WERI-Rb-1 (cell line): ENCODE data around the gene NDUFB11.
"Not testable (repeated sequence)": the region's sequence is repeated elsewhere in the genome, so short reads cannot be mapped to it uniquely, and the experiment has no call there.

Experiments used
- DNase-seq: peaks from one replicate; pipeline ENCODE4 v3.0.0-alpha.2; 2020
- H3K27ac ChIP-seq: fragments of 250-450 bp; sonication (Bioruptor Pico); 2 replicates; pipeline ENCODE4 v1.5.1; 2020; ENCODE audit warnings: mild to moderate bottlenecking, moderate library complexity
- H3K27me3 ChIP-seq: fragments of 250-450 bp; sonication (Bioruptor Pico); 2 replicates; pipeline ENCODE4 v1.5.1; 2021; ENCODE audit warnings: mild to moderate bottlenecking, low read depth, moderate library complexity; ENCODE audit not compliant: insufficient read depth, severe bottlenecking
- H3K36me3 ChIP-seq: fragments of 250-450 bp; sonication (Bioruptor Pico); 2 replicates; pipeline ENCODE4 v1.5.1; 2020; ENCODE audit warnings: mild to moderate bottlenecking, moderate library complexity
- H3K4me3 ChIP-seq: 2 replicates; pipeline ENCODE4 v1.5.1; 2011; ENCODE audit warnings: low read depth, mild to moderate bottlenecking, control low read depth, low read length
- H3K9me3 ChIP-seq: fragments of 250-450 bp; sonication (Bioruptor Pico); 2 replicates; pipeline ENCODE4 v1.5.1; 2021; ENCODE audit warnings: mild to moderate bottlenecking, moderate library complexity; ENCODE audit not compliant: severe bottlenecking
- CTCF ChIP-seq: IDR thresholded peaks from 2 replicates; pipeline ENCODE4 v1.5.1; 2011; ENCODE audit warnings: low read depth, mild to moderate bottlenecking, control low read depth, inconsistent platforms, low read length

Gene NDUFB11

GRCh38 chrX:47143894-47144625 is 442 bp downstream of the NDUFB11 start:
- H3K9me3 ChIP-seq: no peaks in the 10 kb centered on the region
- peaks cover 20% of the 10 kb centered on the region for H3K36me3 ChIP-seq
- peak overlapping the region; percentile 55 for H3K4me3 ChIP-seq
- DNase-seq: peak; percentile 51
- peak overlapping the region; percentile 98 for H3K27ac ChIP-seq
- H3K27me3 ChIP-seq: peaks cover 11% of the 10 kb centered on the region
- no peak for TF ChIP-seq CTCF

- no peak overlapping the region for H3K4me3 ChIP-seq
- H3K27me3 ChIP-seq: peaks cover 11% of the 10 kb centered on the region
- TF ChIP-seq CTCF: no peak
- no peak for DNase-seq
- H3K36me3 ChIP-seq: peaks cover 17% of the 10 kb centered on the region
- H3K9me3 ChIP-seq: no peaks in the 10 kb centered on the region
- H3K27ac ChIP-seq: no peak overlapping the region
Measured at GRCh38 chrX:47138171-47138570, 6.3 kb downstream of the NDUFB11 start.

GRCh38 chrX:47135650-47136049 is 8.9 kb downstream of the NDUFB11 start:
- H3K27me3 ChIP-seq: peaks cover 13% of the 10 kb centered on the region
- not testable (repeated sequence) for H3K9me3 ChIP-seq, DNase-seq, H3K36me3 ChIP-seq, H3K27ac ChIP-seq, H3K4me3 ChIP-seq

- Histone ChIP-seq H3K9me3 (no peaks in the 10 kb centered on the region), H3K4me3 (no peak overlapping the region), H3K36me3 (no peaks in the 10 kb centered on the region), H3K27ac (no peak overlapping the region), H3K27me3 (peaks cover 5% of the 10 kb centered on the region)
- no peak for DNase-seq
- no peak for TF ChIP-seq CTCF
Measured at GRCh38 chrX:47133493-47133892, 11.0 kb downstream of the NDUFB11 start.

- H3K27me3 ChIP-seq: peaks cover 6% of the 10 kb centered on the region
- H3K4me3 ChIP-seq: peak overlapping the region; percentile 57
- no peaks in the 10 kb centered on the region for H3K36me3 ChIP-seq
- DNase-seq: no peak
- H3K9me3 ChIP-seq: no peaks in the 10 kb centered on the region
- H3K27ac ChIP-seq: no peak overlapping the region
- TF ChIP-seq CTCF: no peak
Measured at GRCh38 chrX:47129899-47130358, 14.6 kb downstream of the NDUFB11 start.

GRCh38 chrX:47129157-47129898 is 15.2 kb downstream of the NDUFB11 start:
- no peaks in the 10 kb centered on the region for H3K9me3 ChIP-seq
- peaks cover 6% of the 10 kb centered on the region for H3K27me3 ChIP-seq
- DNase-seq: peak; percentile 88
- peak overlapping the region; percentile 57 for H3K4me3 ChIP-seq
- no peak for TF ChIP-seq CTCF
- H3K36me3 ChIP-seq: no peaks in the 10 kb centered on the region
- peak overlapping the region; percentile 69 for H3K27ac ChIP-seq

GRCh38 chrX:47124466-47124865 is 20.0 kb downstream of the NDUFB11 start:
- H3K4me3 ChIP-seq, H3K36me3 ChIP-seq, H3K27ac ChIP-seq, H3K9me3 ChIP-seq, H3K27me3 ChIP-seq, DNase-seq: not testable (repeated sequence)

- DNase-seq, H3K9me3 ChIP-seq, H3K4me3 ChIP-seq, H3K27ac ChIP-seq, H3K27me3 ChIP-seq, H3K36me3 ChIP-seq: not testable (repeated sequence)
Measured at GRCh38 chrX:47116551-47117110, 27.9 kb downstream of the NDUFB11 start.
